ENCODE measurements around the gene CLIC5. TPM values are rescaled to one million over a fixed set of nuclear protein-coding genes. Genes with fewer than 3 reads are reported as not detected.

CLIC5 gene
- total RNA-seq, 1 donor from 2014 or later = under 0.01 TPM

GRCh38 chr6:45843848-45844521 lies 171.7 kb downstream of the CLIC5 start:
- no peak for DNase-seq (ENCODE audit: low read depth in 2 of 2)

GRCh38 chr6:45841062-45841461 lies 174.6 kb downstream of the CLIC5 start:
- no peak for DNase-seq (ENCODE audit: low read depth in 2 of 2)

- DNase-seq (ENCODE audit: low read depth in 2 of 2) = no peak
These were observed 176.7 kb downstream of the CLIC5 start for GRCh38 chr6:45838996-45839395.

GRCh38 chr6:45838451-45838850 lies 177.2 kb downstream of the CLIC5 start:
- DNase-seq (ENCODE audit: low read depth in 2 of 2) = no peak

GRCh38 chr6:45837541-45838200 lies 178.0 kb downstream of the CLIC5 start:
- DNase-seq (ENCODE audit: low read depth in 2 of 2) = no peak

GRCh38 chr6:45836984-45837383 lies 178.7 kb downstream of the CLIC5 start:
- no peak for DNase-seq (ENCODE audit: low read depth in 2 of 2)

- no peak for DNase-seq (ENCODE audit: low read depth in 2 of 2)
These were observed 179.2 kb downstream of the CLIC5 start for GRCh38 chr6:45836438-45836824.

- no peak for DNase-seq (ENCODE audit: low read depth in 2 of 2)
These were observed 179.8 kb downstream of the CLIC5 start for GRCh38 chr6:45835721-45836437.

GRCh38 chr6:45832063-45832462 lies 183.6 kb downstream of the CLIC5 start:
- DNase-seq (ENCODE audit: low read depth in 2 of 2) = no peak

Other genes starting within 250 kb of the CLIC5 start
- gene ENPP4, start 114.1 kb upstream of the CLIC5 start, total RNA-seq = 1.4 TPM in 2 replicates
- under 0.01 TPM in 1 of 2 replicates, not detected in the other for gene ENPP5, start 155.1 kb upstream of the CLIC5 start, total RNA-seq

Data from dermis microvascular lymphatic vessel endothelial cell (primary cell).